Left hindlimb (tissue), 1 donor: ENCODE results near the gene SMTN.
A peak's percentile ranks its signal among the peaks of the same experiment; 100 is the strongest.
"Not testable (repeated sequence)": the region's sequence is repeated elsewhere in the genome, so short reads cannot be mapped to it uniquely, and the experiment has no call there.

ENCODE experiments used
- DNase-seq: peaks from one replicate; pipeline ENCODE4 v3.0.0-alpha.2; 2018

The SMTN gene

DNA sequence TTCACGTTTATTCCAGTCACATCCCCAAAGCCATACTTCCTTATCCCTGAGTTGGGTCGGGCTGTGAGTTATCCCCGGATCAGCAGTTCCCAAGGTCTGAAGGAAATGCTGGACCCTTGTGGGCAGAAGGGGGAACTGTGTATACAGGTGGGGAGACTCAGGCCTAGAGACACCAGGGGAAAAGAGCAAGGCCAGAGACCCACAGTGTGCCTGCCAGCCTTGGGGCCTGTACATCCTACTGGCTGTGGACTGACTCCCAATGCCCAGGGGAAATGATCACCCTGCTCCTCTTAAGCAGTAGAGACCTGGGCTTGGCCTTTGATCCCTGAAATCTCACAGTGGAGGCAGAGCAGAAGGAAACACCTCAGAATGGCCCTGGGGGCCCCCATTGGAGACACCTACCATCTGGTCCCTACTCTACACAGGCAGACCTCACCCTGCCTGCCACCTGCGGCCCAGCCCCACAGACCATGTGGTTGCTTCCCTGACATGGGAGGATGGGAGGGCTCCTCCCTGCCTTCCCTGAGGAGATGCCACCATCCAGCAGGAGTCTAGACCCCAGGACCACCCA is 25.0 kb downstream of the SMTN start:
- DNase-seq = peak; percentile 46

DNA sequence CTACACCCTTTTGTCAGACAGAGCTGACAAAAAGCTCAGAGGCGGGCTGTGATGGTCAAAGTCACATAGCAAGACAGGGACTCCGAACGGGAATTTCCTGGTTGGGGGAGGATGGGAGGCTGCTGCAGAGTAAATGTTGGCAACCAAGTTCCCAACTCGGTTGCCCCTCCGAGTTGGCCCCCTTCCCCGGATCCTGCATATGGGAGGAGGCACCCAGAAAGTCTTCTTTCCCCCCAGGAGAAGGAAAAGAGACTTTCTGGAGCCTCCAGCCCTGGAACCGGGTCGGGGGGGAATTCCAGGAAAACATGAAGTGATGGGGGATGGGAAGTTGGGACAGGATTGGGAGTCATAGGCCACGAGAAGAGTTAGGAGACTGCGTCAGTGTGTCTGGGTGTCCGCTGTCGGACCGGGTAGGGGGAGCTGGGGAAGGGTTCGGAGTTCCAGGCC is 25.6 kb downstream of the SMTN start:
- peak; percentile 58 for DNase-seq

DNA sequence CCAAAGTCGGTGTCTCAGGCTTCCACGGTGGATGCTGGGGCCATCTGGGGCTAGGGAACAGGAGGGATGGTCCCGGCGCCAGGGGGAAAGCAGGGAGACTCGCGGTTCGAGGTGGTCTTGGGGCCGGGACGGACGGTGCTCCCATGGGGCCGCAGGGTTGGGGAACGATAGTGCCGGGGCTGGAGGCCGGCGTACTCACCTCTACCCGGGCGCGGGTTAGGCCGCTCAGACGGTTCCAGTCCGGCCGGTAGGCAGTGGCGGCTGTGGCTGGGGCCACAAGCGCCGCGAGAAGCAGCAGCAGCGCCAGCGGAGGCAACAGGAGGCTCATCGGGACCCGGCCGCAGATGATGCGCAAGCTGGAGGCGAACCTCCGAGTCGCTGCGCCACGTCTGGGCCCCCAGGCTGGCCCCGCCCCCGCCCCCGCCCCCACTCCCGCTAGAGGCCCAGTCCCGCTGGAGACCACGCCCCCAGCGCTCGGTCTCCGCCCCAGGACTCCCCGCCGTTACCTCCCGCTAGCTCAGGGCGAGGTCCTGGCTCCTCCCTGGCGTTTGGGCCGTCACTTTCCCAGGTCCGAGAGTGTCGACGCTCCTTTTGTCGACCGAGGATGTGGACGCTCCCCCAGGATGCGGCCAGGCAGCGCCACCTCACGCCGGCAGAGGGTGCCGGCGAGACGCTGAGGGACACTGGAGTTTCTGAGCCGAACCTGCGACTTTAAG is 26.2 kb downstream of the SMTN start, which contains the start of gene SELENOM:
Gene SELENOM (minus strand): TSS at position 391 of the 716 bp plus-strand sequence. CDS start 63 bp downstream, at position 328.
- peak; percentile 97 for DNase-seq

DNA sequence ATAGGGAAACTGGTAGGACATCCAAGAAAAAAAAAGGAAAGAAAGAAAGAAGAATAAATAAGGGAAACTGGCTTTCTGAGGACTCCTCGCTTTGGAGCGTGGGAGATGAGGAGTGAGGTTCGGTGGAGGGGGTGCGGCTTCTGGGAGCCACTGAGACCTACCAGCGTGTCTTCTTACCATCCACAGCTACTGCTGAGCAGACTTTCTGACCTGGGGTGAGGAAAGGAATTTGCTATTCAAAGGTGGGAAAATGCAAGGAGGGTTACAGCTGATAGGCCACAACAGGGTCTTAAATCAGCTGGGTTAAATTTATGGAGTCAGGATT is 26.7 kb downstream of the SMTN start:
- DNase-seq = no peak

DNA sequence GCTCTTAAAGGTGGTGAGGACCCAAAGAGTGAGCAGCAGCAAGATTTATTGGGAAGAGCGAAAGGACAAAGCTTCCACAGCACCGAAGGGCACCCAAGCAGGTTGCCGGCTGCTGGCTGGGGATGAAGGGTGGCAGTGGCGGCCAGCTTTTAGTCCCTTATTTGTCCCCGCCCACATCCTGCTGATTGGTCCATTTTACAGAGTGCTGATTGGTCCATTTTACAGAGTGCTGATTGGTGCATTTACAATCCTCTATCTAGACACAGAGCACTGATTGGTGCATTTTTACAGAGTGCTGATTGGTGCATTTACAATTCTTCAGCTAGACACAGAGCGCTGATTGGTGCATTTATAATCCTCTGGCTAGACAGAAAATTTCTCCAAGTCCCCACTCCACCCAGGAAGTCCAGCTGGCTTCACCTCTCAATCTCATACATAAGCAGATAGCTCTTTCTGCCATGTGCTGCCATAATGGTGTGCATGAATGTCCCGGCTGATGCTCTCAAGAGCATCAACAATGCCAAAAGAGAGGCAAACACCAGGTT is 31.5 kb downstream of the SMTN start:
- not testable (repeated sequence) for DNase-seq

DNA sequence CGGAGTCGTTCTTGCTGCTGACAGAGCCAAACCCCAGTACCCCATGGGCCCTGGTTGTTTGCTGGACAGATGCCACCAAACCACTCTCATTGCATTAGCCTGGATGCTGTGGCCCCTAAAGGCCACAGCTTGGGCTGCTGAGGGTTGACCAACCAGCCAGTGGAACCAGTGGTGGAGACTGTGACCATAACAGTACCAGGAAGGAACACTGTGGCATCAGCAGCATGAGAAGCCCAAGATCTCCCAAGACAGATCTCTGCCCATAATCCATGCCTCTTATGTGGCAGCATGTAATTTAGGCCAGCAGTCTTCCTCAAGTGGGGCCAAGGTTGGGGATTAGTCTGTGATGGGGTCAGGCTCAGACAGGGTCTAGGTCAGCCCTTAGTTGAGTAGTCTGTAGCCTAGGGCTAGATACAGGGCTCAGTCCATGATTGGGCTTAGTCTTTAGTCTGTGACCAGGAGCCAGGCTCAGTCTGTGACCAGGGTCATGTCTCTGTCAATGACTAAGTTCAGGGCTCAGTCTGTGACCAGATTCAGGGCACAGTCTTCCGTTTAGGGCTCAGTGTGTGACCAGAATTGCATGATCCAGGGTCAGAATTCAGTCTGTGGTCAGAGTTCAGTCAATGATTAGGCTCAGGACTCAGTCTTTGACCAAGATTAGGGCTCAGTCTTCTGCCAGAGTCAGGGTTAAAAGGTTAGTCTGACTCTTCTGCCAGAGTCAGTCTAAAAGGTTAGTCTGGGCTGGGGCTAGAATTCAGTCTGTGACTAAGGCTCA is 37.1 kb downstream of the SMTN start:
- DNase-seq = no peak

DNA sequence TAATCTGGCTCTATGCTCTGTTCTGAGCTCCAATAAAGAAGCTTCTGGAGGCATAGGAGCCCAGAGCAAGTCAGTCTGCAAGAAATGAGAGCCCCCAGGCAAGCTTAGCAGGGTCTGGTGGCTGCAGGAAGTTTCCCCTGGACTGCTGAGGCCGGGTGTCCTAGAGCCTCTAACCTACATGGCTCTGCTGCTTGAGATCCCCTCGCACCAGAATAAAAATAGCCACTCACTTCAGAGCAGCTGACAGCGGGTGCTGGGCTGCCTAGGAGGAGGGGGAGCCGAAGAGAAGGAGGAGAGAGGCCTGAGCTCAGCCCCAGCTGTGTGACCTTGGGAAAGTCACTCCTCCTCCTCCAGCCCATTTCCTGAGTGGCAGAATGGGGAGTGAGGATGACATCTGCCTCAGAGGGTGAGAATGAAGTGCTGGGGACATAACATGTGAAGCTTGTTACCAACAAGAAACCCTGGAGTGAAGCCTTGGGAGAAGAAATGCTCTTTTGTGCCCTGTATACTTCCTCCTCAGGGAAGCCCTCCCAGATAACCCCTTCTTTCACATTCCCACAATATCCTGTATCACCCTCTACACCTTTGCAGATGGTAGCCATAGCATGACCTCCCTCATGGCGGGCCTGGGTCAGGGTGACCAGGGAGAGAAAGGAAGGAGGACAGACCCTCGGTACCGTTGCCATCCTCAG is 38.1 kb downstream of the SMTN start:
- DNase-seq = no peak

DNA sequence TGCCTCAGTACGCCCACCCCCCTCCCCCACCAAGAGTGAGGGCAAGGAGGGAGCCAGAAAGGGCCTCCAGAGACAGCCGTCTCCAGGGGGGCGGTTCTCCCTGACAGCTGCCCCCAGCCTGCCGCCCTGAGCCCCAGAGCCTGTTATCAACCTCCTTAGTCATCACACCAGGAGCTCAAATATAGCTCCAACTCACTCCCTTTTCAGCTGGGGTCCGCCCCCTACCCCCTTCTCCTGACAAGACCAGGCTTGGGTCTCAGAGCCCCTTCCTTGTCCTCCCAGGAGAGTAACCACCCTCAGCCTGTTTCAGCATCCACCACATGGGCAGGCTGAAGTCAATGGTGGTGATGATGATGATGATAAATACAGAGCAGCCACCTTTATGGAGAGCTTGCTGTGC is 39.1 kb downstream of the SMTN start:
- DNase-seq = no peak

DNA sequence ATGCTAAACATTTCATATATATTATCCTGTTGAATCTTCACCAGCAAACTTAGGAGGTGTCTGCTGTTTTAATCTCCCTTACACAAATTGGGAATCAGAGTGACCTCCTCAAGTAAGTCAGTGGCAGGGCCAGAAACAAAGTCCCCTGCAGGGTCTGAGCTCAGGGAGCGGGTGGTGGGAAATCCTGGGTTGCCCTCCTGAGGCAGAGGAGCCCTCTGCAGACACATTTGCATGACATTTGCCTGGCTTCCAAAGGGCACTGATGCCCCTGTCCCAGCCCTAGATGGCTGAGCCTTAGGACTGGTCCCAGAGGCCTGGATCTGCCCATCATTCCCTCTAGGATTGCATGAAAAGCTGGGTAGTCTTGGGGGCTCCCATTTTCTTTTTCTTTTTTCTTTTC is 39.5 kb downstream of the SMTN start:
- DNase-seq = no peak

DNA sequence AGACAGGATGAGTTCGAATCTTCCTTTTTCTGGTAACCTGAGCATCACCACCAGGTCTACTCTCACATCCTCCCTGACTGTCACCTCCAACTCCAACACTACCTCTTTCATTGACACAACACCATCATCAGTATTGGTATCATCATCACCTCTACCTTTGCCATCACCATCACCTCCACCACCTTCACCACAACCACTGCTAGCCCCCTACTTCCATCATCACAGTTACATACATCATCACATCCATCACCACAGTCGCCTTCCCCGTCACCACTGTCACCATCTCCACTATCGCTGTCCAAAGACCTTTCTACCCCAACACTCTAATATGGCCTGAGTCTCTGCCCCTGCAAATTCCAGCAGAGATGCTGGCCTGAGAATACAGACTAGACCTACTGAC is 40.3 kb downstream of the SMTN start:
- DNase-seq = no peak

DNA sequence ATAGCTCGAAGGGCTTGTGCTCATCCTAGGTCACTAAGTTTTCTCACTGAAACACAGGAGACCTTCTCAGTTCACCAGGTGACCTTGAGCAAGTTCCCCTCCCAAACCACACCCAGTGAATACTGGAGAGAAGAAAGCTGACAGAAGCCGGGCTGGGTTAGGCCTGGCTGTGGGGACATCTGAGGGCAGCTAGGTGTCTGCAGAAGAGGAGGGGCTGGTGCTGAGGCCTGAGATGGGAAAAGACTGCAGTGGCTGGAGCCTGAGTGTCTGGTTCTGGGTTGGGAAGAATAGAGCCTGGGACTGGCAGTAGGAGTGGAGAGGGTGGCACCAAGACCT is 41.0 kb downstream of the SMTN start:
- DNase-seq = no peak

DNA sequence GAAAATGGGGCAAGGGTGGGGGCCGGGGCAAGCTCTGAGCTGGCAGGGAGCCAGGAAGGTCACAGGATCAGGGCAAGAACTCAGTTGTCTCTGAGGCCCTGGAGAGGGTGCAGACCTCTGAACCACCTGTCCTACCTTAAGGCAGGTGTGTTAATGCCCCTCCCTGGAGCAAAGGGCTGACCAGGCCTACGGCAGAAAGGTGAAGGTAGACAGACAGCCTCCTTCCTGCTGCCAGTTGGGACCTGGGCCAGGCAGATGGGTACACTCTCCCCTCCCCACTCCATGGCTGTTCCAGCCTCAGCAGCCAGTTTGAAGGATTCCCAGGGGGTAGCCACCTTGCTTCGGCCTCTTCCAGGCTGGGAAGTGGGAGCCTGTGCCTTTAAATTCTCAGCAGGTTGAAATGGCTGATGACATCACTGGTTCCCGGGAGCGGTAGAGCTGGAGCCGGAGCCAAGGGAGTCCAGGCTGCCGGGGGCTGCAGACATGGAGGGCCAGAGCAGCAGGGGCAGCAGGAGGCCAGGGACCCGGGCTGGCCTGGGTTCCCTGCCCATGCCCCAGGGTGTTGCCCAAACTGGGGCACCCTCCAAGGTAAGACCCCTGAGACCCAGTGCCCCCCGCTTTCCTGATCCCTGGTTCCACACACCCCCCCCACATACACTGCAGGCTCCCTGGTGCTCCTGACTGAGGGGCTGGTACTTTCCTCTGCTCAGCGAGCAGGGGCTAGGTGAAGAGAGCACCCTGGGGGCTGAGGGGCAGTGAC is 41.6 kb downstream of the SMTN start, which contains the start of gene INPP5J:
Gene INPP5J (plus strand): TSS at position 435 of the 760 bp plus-strand sequence. CDS start 49 bp downstream, at position 484.
- no peak for DNase-seq

DNA sequence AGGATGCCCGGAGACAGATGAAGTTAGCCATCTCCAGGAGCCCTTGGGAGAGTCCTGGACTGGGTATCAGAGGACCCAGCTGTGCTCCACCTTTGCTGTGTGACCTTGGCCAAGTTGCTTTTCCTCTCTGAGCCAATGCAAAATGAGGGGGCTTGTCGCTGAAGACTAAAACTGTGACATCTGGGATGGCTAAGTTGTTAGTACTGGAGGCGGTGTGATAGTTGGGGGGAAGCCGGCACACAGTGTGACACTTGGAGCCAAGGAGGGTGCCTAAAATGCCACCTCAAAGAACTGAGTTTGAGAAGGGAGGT is 42.1 kb downstream of the SMTN start:
- no peak for DNase-seq

DNA sequence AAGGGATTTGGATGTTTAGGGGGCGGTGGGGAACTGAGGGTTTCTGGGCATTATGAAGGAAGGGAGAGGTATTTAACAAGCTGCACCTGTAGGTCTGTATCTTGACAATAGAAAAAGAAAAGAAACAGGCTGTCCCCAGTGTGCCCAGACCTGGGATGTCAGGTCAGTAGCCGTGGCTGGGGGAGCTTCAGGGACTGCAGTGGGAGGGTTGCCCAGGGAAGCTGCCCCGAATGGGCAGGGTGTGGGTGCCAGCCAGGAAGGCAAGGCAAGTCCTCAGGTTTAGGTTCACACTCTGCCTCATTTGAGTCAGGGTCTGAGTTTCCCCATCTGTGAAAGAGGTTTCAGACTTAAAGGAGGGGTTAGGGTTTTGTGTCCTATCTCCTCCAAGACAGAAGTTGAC is 43.2 kb downstream of the SMTN start:
- DNase-seq = no peak

DNA sequence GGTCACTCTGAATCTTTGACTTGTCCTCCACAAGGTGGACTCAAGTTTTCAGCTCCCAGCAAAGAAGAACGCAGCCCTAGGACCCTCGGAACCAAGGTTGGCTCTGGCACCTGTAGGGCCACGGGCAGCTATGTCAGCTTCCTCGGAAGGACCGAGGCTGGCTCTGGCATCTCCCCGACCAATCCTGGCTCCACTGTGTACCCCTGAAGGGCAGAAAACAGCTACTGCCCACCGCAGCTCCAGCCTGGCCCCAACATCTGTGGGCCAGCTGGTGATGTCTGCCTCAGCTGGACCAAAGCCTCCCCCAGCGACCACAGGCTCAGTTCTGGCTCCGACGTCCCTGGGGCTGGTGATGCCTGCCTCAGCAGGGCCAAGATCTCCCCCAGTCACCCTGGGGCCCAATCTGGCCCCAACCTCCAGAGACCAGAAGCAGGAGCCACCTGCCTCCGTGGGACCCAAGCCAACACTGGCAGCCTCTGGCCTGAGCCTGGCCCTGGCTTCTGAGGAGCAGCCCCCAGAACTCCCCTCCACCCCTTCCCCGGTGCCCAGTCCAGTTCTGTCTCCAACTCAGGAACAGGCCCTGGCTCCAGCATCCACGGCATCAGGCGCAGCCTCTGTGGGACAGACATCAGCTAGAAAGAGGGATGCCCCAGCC is 43.8 kb downstream of the SMTN start:
- no peak for DNase-seq

DNA sequence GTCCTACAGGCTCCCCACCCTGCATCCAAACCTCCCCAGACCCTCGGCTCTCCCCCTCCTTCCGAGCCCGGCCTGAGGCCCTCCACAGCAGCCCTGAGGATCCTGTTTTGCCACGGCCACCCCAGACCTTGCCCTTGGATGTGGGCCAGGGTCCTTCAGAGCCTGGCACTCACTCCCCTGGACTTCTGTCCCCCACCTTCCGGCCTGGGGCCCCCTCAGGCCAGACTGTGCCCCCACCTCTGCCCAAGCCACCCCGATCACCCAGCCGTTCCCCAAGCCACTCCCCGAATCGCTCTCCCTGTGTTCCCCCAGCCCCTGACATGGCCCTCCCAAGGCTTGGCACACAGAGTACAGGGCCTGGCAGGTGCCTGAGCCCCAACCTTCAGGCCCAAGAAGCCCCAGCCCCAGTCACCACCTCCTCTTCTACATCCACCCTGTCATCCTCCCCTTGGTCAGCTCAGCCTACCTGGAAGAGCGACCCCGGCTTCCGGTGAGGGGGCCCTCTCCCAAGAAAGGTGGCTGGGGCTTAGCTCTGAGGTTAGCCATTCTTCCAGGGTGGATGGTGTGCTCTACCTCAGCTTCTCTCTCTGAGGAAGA is 44.5 kb downstream of the SMTN start:
- DNase-seq = no peak

DNA sequence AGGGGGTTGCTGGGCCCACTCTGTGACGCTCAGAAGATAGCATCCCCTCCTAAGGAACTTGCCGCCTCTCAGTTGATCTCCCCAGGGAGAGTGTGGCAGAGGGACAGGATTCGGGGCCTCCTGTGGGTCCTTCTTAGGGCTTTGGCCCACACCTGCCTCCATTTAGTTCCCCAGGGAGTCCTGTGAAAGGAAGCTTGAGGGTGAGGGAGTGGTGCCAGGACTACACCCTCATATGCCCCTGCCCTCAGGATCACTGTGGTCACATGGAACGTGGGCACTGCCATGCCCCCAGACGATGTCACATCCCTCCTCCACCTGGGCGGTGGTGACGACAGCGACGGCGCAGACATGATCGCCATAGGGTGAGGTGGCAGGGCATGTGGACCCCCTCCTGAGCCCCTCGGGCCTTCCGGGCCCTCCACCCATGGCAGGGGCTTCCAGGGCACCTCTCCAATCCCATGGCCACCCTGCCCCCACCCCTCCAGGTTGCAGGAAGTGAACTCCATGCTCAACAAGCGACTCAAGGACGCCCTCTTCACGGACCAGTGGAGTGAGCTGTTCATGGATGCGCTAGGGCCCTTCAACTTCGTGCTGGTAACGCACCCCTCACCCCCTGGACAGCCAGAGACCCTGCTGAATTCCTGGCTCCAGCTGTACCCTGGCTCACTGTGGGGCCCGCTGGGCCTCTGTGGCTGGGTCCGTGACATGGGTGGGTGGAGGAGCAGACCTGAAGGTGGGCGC is 45.2 kb downstream of the SMTN start:
- no peak for DNase-seq

DNA sequence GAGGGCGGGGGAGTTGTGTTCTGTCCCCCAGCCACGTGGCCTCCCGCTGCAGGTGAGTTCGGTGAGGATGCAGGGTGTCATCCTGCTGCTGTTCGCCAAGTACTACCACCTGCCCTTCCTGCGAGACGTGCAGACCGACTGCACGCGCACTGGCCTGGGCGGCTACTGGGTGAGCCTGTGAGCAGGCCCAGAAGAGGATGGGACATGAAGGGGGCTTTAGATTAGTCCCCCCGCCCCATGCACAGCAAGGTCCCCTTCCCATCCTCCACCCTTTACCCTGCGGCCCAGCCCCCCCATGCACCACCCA is 45.7 kb downstream of the SMTN start:
- no peak for DNase-seq

DNA sequence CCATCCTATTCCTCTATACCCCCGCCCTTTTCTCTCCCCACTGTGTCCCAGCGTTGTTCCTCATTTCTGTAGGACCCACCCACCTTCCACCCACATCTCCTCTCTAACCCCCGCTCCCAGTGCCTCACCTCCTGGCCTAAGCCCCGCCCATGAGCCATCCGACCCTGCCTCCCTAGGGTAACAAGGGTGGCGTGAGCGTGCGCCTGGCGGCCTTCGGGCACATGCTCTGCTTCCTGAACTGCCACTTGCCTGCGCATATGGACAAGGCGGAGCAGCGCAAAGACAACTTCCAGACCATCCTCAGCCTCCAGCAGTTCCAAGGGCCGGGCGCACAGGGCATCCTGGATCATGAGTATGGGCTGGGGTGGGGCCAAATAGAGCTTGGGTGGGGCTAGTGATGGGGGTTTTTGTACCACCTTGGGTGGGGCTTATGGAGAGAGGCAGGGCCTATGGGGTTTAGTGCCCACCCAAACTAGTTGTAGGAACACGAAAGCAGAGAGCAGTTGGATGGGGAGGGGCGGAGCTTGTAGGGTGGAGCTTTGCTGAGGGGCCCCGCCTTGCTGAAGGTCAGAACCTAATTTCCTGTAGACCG is 46.2 kb downstream of the SMTN start:
- no peak for DNase-seq

DNA sequence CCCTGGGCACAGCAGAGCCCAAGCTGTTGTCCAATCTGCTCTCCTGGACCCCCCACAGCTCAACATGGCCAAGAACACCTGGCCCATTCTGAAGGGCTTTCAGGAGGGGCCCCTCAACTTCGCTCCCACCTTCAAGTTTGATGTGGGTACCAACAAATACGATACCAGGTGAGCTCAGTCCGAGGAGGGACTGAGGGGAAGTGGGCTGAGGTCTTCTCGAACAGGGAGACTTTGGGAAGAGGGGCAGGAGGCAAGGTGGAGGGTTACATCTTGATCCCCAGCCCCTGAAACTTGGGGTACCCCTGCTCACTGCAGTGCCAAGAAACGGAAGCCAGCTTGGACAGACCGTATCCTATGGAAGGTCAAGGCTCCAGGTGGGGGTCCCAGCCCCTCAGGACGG is 47.0 kb downstream of the SMTN start:
- DNase-seq = no peak

DNA sequence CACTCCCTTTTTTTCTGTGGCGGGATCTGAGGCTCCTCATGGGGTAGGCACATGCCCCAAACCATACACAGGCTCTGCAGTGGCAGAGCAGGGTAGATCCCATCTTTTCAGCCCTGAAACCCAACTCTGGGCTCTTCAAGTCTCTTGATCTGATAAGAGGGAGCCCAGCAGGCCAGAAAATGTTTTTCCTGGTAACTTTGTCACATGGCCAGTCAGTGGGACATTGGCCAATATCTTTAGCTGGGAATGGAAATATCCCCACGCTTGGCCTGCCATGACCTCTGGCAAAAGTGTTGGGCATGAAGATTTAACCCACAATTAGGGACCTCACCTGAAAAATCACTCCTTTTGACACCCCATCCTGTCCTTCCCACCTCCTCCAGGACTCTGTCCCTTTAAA is 49.8 kb downstream of the SMTN start:
- no peak for DNase-seq
